HEK293 (cell line): ENCODE results near the gene DDX54.

ENCODE experiments used
- KLF10 ChIP-seq: fragments of 450-650 bp; IDR thresholded peaks from 2 replicates; pipeline ENCODE4 v1.5.1; 2018; ENCODE audit warnings: missing biosample characterization, mild to moderate bottlenecking, missing genetic modification characterization
- SCRT1 ChIP-seq: fragments of 450-650 bp; formaldehyde crosslinking; IDR thresholded peaks from 2 replicates; pipeline ENCODE4 v1.5.1; 2016; ENCODE audit warnings: missing biosample characterization, missing genetic modification characterization, borderline replicate concordance
- ZNF114 ChIP-seq: fragments of 450-650 bp; formaldehyde crosslinking; IDR thresholded peaks from 2 replicates; pipeline ENCODE4 v1.5.0; 2017; ENCODE audit warnings: missing biosample characterization, missing genetic modification characterization
- ZNF24 ChIP-seq: fragments of 450-650 bp; formaldehyde crosslinking; IDR thresholded peaks from 2 replicates; pipeline ENCODE4 v1.5.1; 2016; ENCODE audit warnings: missing biosample characterization, missing genetic modification characterization
- ZNF274 ChIP-seq, 2 experiments: fragments of 200-500 bp in 1 of 2; fragments of 450-650 bp in 1 of 2; sonication (Bioruptor generic) in 1 of 2; formaldehyde crosslinking in 1 of 2; IDR thresholded peaks; 2 replicates each; pipeline versions ENCODE4 v1.5.1 to v1.6.1; 2014 to 2016; ENCODE audit warnings: borderline replicate concordance in 1 of 2, inconsistent platforms in 1 of 2, low read length in 1 of 2, missing biosample characterization in 1 of 2, missing genetic modification characterization in 1 of 2
- ZNF677 ChIP-seq: fragments of 450-650 bp; IDR thresholded peaks from 2 replicates; pipeline ENCODE4 v1.5.0; 2018; ENCODE audit warnings: missing biosample characterization, mild to moderate bottlenecking, missing genetic modification characterization, moderate library complexity
- ZSCAN30 ChIP-seq: fragments of 450-650 bp; IDR thresholded peaks from 2 replicates; pipeline ENCODE4 v1.5.1; 2018; ENCODE audit warnings: missing biosample characterization, mild to moderate bottlenecking, missing genetic modification characterization, moderate library complexity
- TF ChIP-seq, protein P1 (sequence below): fragments of 450-650 bp; formaldehyde crosslinking; IDR thresholded peaks from 2 replicates; pipeline ENCODE4 v1.5.1; 2016; ENCODE audit warnings: missing biosample characterization, missing genetic modification characterization
- TF ChIP-seq, protein P2 (sequence below): fragments of 450-650 bp; formaldehyde crosslinking; IDR thresholded peaks from 2 replicates; pipeline ENCODE4 v1.5.1; 2016; ENCODE audit warnings: missing biosample characterization, missing genetic modification characterization, borderline replicate concordance

DNA sequence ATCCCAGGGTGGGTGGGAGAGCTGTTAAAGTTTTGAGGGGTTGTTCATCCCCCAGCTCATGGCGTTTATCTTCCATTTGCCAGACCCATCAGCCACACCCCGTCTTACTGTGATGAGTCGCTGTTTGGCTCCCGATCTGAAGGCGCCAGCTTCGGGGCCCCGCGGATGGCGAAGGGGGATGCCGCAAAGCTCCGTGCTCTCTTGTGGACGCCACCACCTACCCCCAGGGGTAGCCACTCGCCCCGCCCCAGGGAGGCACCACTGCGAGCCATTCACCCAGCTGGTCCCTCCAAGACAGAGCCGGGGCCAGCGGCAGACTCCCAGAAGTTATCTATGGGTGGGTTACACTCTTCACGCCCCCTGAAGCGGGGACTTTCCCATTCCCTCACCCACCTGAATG lies 5.9 kb upstream of the DDX54 start:
- TF ChIP-seq, protein P1, sequence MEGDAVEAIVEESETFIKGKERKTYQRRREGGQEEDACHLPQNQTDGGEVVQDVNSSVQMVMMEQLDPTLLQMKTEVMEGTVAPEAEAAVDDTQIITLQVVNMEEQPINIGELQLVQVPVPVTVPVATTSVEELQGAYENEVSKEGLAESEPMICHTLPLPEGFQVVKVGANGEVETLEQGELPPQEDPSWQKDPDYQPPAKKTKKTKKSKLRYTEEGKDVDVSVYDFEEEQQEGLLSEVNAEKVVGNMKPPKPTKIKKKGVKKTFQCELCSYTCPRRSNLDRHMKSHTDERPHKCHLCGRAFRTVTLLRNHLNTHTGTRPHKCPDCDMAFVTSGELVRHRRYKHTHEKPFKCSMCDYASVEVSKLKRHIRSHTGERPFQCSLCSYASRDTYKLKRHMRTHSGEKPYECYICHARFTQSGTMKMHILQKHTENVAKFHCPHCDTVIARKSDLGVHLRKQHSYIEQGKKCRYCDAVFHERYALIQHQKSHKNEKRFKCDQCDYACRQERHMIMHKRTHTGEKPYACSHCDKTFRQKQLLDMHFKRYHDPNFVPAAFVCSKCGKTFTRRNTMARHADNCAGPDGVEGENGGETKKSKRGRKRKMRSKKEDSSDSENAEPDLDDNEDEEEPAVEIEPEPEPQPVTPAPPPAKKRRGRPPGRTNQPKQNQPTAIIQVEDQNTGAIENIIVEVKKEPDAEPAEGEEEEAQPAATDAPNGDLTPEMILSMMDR (tag by site-specific recombination), result no peak
- TF ChIP-seq ZNF24 (tag by site-specific recombination) (no peak), SCRT1 (tag by site-specific recombination) (no peak), ZNF114 (tag by site-specific recombination) (no peak), ZNF274 (IDR thresholded peaks at IDR 0.05; ENCODE audit: low read length) (no peak), ZNF274 (tag by site-specific recombination; IDR thresholded peaks at IDR 0.05; ENCODE audit: borderline replicate concordance) (no peak), ZSCAN30 (tag by site-specific recombination) (no peak), ZNF677 (no peak), KLF10 (tag by site-specific recombination) (no peak)
- TF ChIP-seq, protein P2, sequence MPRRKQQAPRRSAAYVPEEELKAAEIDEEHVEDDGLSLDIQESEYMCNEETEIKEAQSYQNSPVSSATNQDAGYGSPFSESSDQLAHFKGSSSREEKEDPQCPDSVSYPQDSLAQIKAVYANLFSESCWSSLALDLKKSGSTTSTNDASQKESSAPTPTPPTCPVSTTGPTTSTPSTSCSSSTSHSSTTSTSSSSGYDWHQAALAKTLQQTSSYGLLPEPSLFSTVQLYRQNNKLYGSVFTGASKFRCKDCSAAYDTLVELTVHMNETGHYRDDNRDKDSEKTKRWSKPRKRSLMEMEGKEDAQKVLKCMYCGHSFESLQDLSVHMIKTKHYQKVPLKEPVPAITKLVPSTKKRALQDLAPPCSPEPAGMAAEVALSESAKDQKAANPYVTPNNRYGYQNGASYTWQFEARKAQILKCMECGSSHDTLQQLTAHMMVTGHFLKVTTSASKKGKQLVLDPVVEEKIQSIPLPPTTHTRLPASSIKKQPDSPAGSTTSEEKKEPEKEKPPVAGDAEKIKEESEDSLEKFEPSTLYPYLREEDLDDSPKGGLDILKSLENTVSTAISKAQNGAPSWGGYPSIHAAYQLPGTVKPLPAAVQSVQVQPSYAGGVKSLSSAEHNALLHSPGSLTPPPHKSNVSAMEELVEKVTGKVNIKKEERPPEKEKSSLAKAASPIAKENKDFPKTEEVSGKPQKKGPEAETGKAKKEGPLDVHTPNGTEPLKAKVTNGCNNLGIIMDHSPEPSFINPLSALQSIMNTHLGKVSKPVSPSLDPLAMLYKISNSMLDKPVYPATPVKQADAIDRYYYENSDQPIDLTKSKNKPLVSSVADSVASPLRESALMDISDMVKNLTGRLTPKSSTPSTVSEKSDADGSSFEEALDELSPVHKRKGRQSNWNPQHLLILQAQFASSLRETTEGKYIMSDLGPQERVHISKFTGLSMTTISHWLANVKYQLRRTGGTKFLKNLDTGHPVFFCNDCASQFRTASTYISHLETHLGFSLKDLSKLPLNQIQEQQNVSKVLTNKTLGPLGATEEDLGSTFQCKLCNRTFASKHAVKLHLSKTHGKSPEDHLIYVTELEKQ (tag by site-specific recombination), result no peak
